CD4-positive, alpha-beta T cell (primary cell): ENCODE measurements around the gene PASK. TPM values are rescaled to one million over a fixed set of nuclear protein-coding genes. Genes with fewer than 3 reads are reported as not detected.

Experiments used
- ATAC-seq: fragments of 200-7000 bp; cut with Tn5 transposase; one replicate; pipeline ENCODE4 v1.10.0; 2022; ENCODE audit warnings: mild to moderate bottlenecking; ENCODE audit not compliant: poor library complexity
- CTCF ChIA-PET: fragments of 350-600 bp; sonication (Branson Sonifier 250); formaldehyde crosslinking; loops from one replicate; lab custom pipeline; 2021; ENCODE audit warnings: antibody characterized with exemption, inconsistent platforms; lab: Charles Lee
- POLR2A ChIA-PET: fragments of 350-600 bp; sonication (Branson Sonifier 250); formaldehyde crosslinking; loops from one replicate; lab custom pipeline; 2021; ENCODE audit warnings: antibody characterized with exemption, inconsistent platforms; lab: Charles Lee
- DNase-seq, 14 experiments: peaks; one replicate each; pipeline ENCODE4 v3.0.0-alpha.2; 2013 to 2020; ENCODE audit warnings: mixed read lengths in 2 of 14
- H3K27ac ChIP-seq, 2 donors: one replicate each; pipeline versions ENCODE4 v1.5.1 to v1.7.0; 2013; ENCODE audit warnings: low read length in 2 of 2, low read depth in 1 of 2, mild to moderate bottlenecking in 1 of 2
- H3K27me3 ChIP-seq, 2 experiments: 1 replicate in 1 of 2; 2 replicates in 1 of 2; pipeline versions ENCODE4 v1.6.1 to v1.7.0; 2013; ENCODE audit warnings: low read length in 2 of 2, control low read depth in 1 of 2, mild to moderate bottlenecking in 1 of 2, moderate library complexity in 1 of 2; ENCODE audit not compliant: insufficient read depth in 2 of 2, control insufficient read depth in 1 of 2
- H3K36me3 ChIP-seq: one replicate; pipeline ENCODE4 v1.6.1; 2013; ENCODE audit warnings: low read length, control low read depth; ENCODE audit not compliant: insufficient read depth
- H3K4me1 ChIP-seq: one replicate; pipeline ENCODE4 v1.6.1; 2013; ENCODE audit warnings: low read length, control low read depth; ENCODE audit not compliant: insufficient read depth
- H3K4me3 ChIP-seq: one replicate; pipeline ENCODE4 v1.5.1; 2013; ENCODE audit warnings: mild to moderate bottlenecking, low read length, moderate library complexity
- H3K9me3 ChIP-seq, 2 experiments: 1 replicate in 1 of 2; 2 replicates in 1 of 2; pipeline versions ENCODE4 v1.6.1 to v1.7.0; 2013; ENCODE audit warnings: low read length in 2 of 2, mild to moderate bottlenecking in 2 of 2, control low read depth in 1 of 2, moderate library complexity in 1 of 2; ENCODE audit not compliant: control insufficient read depth in 1 of 2, insufficient read depth in 1 of 2
- H3K27ac Mint-ChIP-seq: one replicate; pipeline ENCODE4 v1.8.0; 2020; ENCODE audit warnings: mixed read lengths
- H3K27me3 Mint-ChIP-seq: one replicate; pipeline ENCODE4 v1.8.0; 2021; ENCODE audit warnings: mixed read lengths
- H3K36me3 Mint-ChIP-seq: one replicate; pipeline ENCODE4 v1.8.0; 2021; ENCODE audit warnings: low read depth, mixed read lengths
- H3K4me1 Mint-ChIP-seq: one replicate; pipeline ENCODE4 v1.8.0; 2021; ENCODE audit warnings: low read depth, mixed read lengths
- H3K4me3 Mint-ChIP-seq: one replicate; pipeline ENCODE4 v1.8.0; 2020; ENCODE audit warnings: mild to moderate bottlenecking, mixed read lengths
- H3K9me3 Mint-ChIP-seq: one replicate; pipeline ENCODE4 v1.8.0; 2020; ENCODE audit warnings: mixed read lengths
- intact Hi-C, 2 experiments: fragments of 100-400 bp; cut with DNase I in 1 of 2; cut with micrococcal nuclease in 1 of 2; formaldehyde crosslinking; loops; one replicate each; pipeline versions ENCODE4 v1.15.1 to v1.9.0; 2023 to 2025; cut with DNase I, micrococcal nuclease
- total RNA-seq, 174 experiments: library from RNA in 2 of 174; stranded (reverse) in 2 of 174; gene quantifications; one replicate each; pipeline ENCODE4 v1.2.3 and lab custom pipeline; 2021 to 2026
- TF ChIP-seq, protein P1 (sequence below): fragments of 200-600 bp; IDR thresholded peaks from one replicate; pipeline ENCODE4 v1.8.0; 2022; ENCODE audit warnings: antibody characterized with exemption, mild to moderate bottlenecking

PASK gene
- total RNA-seq, 2 experiments from 2014 or later, result 78.0 to 87.9 TPM

DNA sequence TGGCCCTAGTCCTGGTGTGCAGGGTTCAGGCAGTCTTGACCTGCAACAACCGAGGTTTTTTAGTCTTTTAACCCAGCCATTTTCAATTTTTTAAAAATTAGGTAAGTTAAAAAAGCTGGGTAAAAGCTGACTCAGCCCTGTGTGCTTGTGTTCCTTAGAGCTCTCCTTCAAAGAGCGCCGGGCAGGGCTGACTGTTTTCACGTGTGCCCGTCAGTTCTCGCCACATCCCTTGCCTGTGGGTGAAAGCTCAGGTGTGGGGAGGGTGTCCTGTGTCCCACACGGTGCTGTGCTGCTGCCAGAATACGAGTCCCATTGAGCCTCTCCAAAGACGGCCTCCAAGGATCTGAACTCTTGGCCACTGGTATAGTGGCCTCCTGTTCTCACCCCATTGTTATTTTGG, 33.9 kb upstream of the PASK start:
- POLR2A ChIA-PET, result no interaction called here
- H3K4me3 Mint-ChIP-seq, result no peak overlapping the region

DNA sequence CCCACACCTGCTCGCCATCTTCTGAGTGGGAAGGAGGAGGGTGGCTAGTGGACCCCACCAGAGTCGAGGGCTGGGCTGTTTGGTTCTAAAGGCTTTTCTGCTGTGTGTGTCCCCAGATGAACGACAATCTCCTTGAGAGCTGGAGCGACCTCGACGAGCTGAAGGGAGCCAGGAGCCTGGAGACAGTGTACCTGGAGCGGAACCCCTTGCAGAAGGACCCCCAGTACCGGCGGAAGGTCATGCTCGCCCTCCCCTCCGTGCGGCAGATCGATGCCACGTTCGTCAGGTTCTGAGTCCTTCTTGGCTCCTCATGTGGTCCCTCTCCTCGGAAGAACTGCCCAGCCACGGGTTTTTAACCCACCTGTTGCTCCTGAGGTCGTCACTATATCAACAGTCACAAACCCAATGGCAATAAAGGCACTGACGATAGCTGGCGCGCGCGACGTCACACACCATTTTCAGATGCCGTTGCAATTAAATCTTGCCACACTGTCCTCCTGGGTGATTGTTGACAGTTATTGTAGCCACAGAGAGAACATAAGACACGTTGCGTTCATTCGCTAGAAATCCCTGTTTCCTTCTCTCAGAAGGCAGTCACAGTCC, 33.4 kb upstream of the PASK start:
- ATAC-seq (no peak), DNase-seq (no peak)
- intact Hi-C loops, result no loop called here
- H3K27me3 ChIP-seq, result no peaks in the 10 kb centered on the region
- Mint-ChIP-seq H3K36me3 (peaks cover 30% of the 10 kb centered on the region), H3K9me3 (no peaks in the 10 kb centered on the region), H3K27ac (no peak overlapping the region), H3K4me1 (no peaks in the 10 kb centered on the region), H3K4me3 (no peak overlapping the region), H3K27me3 (no peaks in the 10 kb centered on the region)
- no peak overlapping the region for H3K27ac ChIP-seq
- H3K36me3 ChIP-seq, result peaks cover 37% of the 10 kb centered on the region
- TF ChIP-seq, protein P1, sequence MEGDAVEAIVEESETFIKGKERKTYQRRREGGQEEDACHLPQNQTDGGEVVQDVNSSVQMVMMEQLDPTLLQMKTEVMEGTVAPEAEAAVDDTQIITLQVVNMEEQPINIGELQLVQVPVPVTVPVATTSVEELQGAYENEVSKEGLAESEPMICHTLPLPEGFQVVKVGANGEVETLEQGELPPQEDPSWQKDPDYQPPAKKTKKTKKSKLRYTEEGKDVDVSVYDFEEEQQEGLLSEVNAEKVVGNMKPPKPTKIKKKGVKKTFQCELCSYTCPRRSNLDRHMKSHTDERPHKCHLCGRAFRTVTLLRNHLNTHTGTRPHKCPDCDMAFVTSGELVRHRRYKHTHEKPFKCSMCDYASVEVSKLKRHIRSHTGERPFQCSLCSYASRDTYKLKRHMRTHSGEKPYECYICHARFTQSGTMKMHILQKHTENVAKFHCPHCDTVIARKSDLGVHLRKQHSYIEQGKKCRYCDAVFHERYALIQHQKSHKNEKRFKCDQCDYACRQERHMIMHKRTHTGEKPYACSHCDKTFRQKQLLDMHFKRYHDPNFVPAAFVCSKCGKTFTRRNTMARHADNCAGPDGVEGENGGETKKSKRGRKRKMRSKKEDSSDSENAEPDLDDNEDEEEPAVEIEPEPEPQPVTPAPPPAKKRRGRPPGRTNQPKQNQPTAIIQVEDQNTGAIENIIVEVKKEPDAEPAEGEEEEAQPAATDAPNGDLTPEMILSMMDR, result no peak
- ChIA-PET CTCF (no interaction called here), POLR2A (no interaction called here)
- no peaks in the 10 kb centered on the region for H3K9me3 ChIP-seq
- no peaks in the 10 kb centered on the region for H3K4me1 ChIP-seq
- H3K4me3 ChIP-seq, result no peak overlapping the region

More for the DNA sequence above, 33.9 kb upstream of the PASK start:
- no peaks in the 10 kb centered on the region for H3K27me3 Mint-ChIP-seq
- peaks cover 31% of the 10 kb centered on the region for H3K36me3 ChIP-seq
- no peaks in the 10 kb centered on the region for H3K4me1 Mint-ChIP-seq
- no peak overlapping the region for H3K27ac Mint-ChIP-seq
- peaks cover 25% of the 10 kb centered on the region for H3K36me3 Mint-ChIP-seq
- ATAC-seq (no peak), DNase-seq (no peak)
- no peaks in the 10 kb centered on the region for H3K9me3 ChIP-seq
- H3K27ac ChIP-seq, result no peak overlapping the region
- CTCF ChIA-PET, result no interaction called here
- H3K27me3 ChIP-seq, result no peaks in the 10 kb centered on the region
- TF ChIP-seq, protein P1, result no peak
- no peak overlapping the region for H3K4me3 ChIP-seq
- no peaks in the 10 kb centered on the region for H3K4me1 ChIP-seq
- H3K9me3 Mint-ChIP-seq, result no peaks in the 10 kb centered on the region
- intact Hi-C loops, result no loop called here

DNA sequence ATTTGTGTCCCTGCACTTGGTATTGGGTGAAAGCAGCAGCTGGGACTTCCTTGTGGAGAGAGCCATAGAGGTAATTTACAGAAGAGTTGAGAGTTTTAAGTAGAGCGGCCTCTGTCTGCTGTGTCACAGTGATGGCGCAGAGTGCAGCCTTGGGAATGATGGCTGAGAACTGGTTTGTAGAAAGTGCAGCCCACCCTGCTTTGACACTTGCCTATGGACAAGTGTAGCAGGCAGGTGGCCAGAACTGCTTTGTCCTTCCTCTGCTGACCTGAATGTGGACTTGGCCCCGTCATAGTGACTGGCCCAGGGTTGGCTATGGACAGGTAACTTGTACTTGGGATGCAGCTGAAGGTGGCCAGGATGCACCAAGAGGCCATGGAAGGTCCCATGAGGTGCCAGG, 32.9 kb upstream of the PASK start:
- H3K9me3 ChIP-seq, result no peaks in the 10 kb centered on the region
- no peak overlapping the region for H3K4me3 ChIP-seq
- H3K27me3 ChIP-seq, result no peaks in the 10 kb centered on the region
- Mint-ChIP-seq H3K4me3 (no peak overlapping the region), H3K9me3 (no peaks in the 10 kb centered on the region), H3K4me1 (no peaks in the 10 kb centered on the region), H3K36me3 (peaks cover 35% of the 10 kb centered on the region), H3K27ac (no peak overlapping the region), H3K27me3 (no peaks in the 10 kb centered on the region)
- no peak overlapping the region for H3K27ac ChIP-seq
- ATAC-seq, result no peak
- TF ChIP-seq, protein P1, result no peak
- peaks cover 42% of the 10 kb centered on the region for H3K36me3 ChIP-seq
- ChIA-PET CTCF (no interaction called here), POLR2A (no interaction called here)
- DNase-seq, result no peak
- H3K4me1 ChIP-seq, result no peaks in the 10 kb centered on the region
- intact Hi-C loops, result no loop called here
